Measurements from ENCODE around the gene BSPRY. TPM values are rescaled to one million over a fixed set of nuclear protein-coding genes. Genes with fewer than 3 reads are reported as not detected.

Gene BSPRY
- total RNA-seq, 1 experiment from 2014 or later = 0.13 TPM

DNA sequence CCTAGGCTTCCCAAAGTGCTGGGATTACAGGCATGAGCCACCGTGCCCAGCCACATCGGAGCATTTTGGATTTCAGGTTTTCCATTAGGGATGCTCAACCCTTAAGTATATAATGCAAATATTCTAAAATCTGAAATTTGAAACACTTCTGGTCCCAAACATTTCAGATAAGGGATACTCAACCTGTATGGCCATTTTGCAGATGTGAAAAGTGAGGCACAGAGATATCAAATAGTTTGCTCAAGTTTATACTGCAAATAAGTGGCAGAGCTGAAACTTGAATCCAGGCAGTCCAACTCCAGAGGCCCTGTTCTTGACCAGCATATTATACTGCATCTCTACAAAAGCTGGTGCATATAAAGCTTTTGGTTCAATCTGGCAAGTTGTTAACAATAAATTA lies 11.6 kb upstream of the BSPRY start:
- in situ Hi-C loops (cut with HindIII; ENCODE audit: low pct_unique_long_range_greater_than_20kb, low sequenced_read_pairs) (no loop called here), intact Hi-C loops (cut with micrococcal nuclease; ENCODE audit: unreplicated experiment) (no loop called here)
- Histone ChIP-seq H3K36me3 (ENCODE audit: control insufficient read depth, insufficient read depth, low read length) (no peaks in the 10 kb centered on the region), H3K27me3 (ENCODE audit: control insufficient read depth, insufficient read depth, low read length) (no peaks in the 10 kb centered on the region), H3K9me3 (ENCODE audit: control insufficient read depth, insufficient read depth, low read depth, low read length) (no peaks in the 10 kb centered on the region), H3K4me3 (ENCODE audit: low read depth in 2 of 2, low read length in 2 of 2) (no peak overlapping the region), H3K27ac (ENCODE audit: low read length) (no peak overlapping the region), H3K4me1 (ENCODE audit: control insufficient read depth, insufficient read depth, low read length) (no peaks in the 10 kb centered on the region; the same call in 1 of the 2 replicates)
- BruUV-seq (replicated peaks) = no TSS peak
- TF ChIP-seq SIN3A (IDR thresholded peaks at IDR 0.05; ENCODE audit: borderline replicate concordance, insufficient read depth, low read depth, low read length) (no peak), TCF7L2 (IDR thresholded peaks at IDR 0.05; ENCODE audit: low read depth, low read length) (no peak), POLR2AphosphoS5 (IDR thresholded peaks at IDR 0.05; ENCODE audit: low read depth, low read length) (no peak)
- TF ChIP-seq, protein P1, sequence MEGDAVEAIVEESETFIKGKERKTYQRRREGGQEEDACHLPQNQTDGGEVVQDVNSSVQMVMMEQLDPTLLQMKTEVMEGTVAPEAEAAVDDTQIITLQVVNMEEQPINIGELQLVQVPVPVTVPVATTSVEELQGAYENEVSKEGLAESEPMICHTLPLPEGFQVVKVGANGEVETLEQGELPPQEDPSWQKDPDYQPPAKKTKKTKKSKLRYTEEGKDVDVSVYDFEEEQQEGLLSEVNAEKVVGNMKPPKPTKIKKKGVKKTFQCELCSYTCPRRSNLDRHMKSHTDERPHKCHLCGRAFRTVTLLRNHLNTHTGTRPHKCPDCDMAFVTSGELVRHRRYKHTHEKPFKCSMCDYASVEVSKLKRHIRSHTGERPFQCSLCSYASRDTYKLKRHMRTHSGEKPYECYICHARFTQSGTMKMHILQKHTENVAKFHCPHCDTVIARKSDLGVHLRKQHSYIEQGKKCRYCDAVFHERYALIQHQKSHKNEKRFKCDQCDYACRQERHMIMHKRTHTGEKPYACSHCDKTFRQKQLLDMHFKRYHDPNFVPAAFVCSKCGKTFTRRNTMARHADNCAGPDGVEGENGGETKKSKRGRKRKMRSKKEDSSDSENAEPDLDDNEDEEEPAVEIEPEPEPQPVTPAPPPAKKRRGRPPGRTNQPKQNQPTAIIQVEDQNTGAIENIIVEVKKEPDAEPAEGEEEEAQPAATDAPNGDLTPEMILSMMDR (IDR thresholded peaks at IDR 0.05) = no peak
- TF ChIP-seq, protein P2, sequence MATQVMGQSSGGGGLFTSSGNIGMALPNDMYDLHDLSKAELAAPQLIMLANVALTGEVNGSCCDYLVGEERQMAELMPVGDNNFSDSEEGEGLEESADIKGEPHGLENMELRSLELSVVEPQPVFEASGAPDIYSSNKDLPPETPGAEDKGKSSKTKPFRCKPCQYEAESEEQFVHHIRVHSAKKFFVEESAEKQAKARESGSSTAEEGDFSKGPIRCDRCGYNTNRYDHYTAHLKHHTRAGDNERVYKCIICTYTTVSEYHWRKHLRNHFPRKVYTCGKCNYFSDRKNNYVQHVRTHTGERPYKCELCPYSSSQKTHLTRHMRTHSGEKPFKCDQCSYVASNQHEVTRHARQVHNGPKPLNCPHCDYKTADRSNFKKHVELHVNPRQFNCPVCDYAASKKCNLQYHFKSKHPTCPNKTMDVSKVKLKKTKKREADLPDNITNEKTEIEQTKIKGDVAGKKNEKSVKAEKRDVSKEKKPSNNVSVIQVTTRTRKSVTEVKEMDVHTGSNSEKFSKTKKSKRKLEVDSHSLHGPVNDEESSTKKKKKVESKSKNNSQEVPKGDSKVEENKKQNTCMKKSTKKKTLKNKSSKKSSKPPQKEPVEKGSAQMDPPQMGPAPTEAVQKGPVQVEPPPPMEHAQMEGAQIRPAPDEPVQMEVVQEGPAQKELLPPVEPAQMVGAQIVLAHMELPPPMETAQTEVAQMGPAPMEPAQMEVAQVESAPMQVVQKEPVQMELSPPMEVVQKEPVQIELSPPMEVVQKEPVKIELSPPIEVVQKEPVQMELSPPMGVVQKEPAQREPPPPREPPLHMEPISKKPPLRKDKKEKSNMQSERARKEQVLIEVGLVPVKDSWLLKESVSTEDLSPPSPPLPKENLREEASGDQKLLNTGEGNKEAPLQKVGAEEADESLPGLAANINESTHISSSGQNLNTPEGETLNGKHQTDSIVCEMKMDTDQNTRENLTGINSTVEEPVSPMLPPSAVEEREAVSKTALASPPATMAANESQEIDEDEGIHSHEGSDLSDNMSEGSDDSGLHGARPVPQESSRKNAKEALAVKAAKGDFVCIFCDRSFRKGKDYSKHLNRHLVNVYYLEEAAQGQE (IDR thresholded peaks at IDR 0.05; ENCODE audit: insufficient read depth in 1 of 2, low read depth in 2 of 2, low read length in 1 of 2) = no peak
- POLR2A ChIA-PET = no interaction called here
- ATAC-seq (no peak), DNase-seq (ENCODE audit: low read depth, low spot score) (no peak)
- CTCF ChIA-PET = no interaction called here

- no TSS peak for BruUV-seq (replicated peaks)
- H3K36me3 ChIP-seq (ENCODE audit: control insufficient read depth, insufficient read depth, low read length) = no peaks in the 10 kb centered on the region
- TF ChIP-seq, protein P2 (IDR thresholded peaks at IDR 0.05; ENCODE audit: insufficient read depth in 1 of 2, low read depth in 2 of 2, low read length in 1 of 2) = no peak
- TF ChIP-seq TCF7L2 (IDR thresholded peaks at IDR 0.05; ENCODE audit: low read depth, low read length) (no peak), SIN3A (IDR thresholded peaks at IDR 0.05; ENCODE audit: borderline replicate concordance, insufficient read depth, low read depth, low read length) (no peak; the same call in 1 of the 2 replicates), POLR2AphosphoS5 (IDR thresholded peaks at IDR 0.05; ENCODE audit: low read depth, low read length) (no peak)
- TF ChIP-seq, protein P1 (IDR thresholded peaks at IDR 0.05) = no peak
- no peaks in the 10 kb centered on the region for H3K27me3 ChIP-seq (ENCODE audit: control insufficient read depth, insufficient read depth, low read length)
- ChIA-PET CTCF (no interaction called here), POLR2A (no interaction called here)
- ATAC-seq (peak; percentile 99), DNase-seq (ENCODE audit: low read depth, low spot score) (peak; percentile 32)
- intact Hi-C loops (cut with micrococcal nuclease; ENCODE audit: unreplicated experiment) = no loop called here
- H3K4me3 ChIP-seq (ENCODE audit: low read depth in 2 of 2, low read length in 2 of 2) = peak within 1 kb of the TSS; percentile 67 to 70
- no peaks in the 10 kb centered on the region for H3K9me3 ChIP-seq (ENCODE audit: control insufficient read depth, insufficient read depth, low read depth, low read length)
- no peaks in the 10 kb centered on the region; the same call in 1 of the 2 replicates for H3K4me1 ChIP-seq (ENCODE audit: control insufficient read depth, insufficient read depth, low read length)
- peak within 1 kb of the TSS; percentile 71 for H3K27ac ChIP-seq (ENCODE audit: low read length)
- in situ Hi-C loops (cut with HindIII; ENCODE audit: low pct_unique_long_range_greater_than_20kb, low sequenced_read_pairs) = no loop called here
Measured at GRCh38 chr9:113340011-113340699, 9.2 kb upstream of the BSPRY start, which contains the start of gene WDR31. WDR31 (minus strand) TSS chr9:113340275; CDS start chr9:113332022, 8,253 bp downstream.
